T1000 (cell line): ENCODE results near the gene PWP2.
"Not testable (repeated sequence)": the region's sequence is repeated elsewhere in the genome, so short reads cannot be mapped to it uniquely, and the experiment has no call there.

Experiments
- DNase-seq: peaks from one replicate; lab custom pipeline; 2025; ENCODE audit warnings: mixed read lengths; lab: John Stamatoyannopoulos, UW

PWP2 gene

DNA sequence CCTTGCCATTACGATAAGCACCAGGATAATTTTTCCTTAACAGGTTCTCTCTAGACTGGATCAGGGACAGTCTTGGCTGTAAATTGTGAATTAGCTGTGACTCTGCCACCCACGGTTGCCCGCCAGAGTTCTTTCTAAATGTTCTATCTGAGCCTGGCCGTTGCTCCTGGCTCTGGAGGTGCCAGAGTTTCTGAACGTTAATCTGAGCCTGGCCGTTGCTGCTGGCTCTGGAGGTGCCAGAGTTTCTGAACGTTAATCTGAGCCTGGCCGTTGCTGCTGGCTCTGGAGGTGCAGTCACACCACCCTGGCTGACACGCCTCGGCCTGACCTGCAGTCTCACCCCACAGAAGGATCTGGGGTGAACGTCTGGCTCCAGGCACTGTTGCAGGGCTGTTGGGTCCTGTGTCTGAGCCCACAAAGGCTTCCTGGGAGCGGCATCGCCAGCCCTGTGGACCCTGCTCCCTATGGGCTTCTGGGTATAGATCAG, 56.0 kb downstream of the PWP2 start:
- not testable (repeated sequence) for DNase-seq

DNA sequence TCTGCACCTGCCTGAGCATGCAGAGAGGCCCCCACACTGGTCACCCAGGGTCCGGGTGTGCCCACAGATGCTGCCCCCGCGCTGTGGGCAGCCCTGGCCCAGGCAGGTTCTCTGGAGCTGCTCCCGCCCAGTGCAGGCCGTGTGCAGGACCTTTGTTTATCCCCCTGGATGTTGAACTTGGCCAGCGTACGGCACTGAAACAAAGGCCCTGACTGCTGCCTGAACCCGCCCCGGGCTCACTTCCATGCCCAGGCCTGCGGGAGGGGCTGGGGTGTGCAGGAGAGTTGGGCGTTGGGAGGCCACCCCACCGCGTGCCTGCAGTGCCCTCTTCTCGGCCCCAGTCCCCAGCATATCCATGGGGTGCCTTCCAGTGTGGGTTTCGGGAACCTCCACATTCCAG, 58.7 kb downstream of the PWP2 start:
- not testable (repeated sequence) for DNase-seq

DNA sequence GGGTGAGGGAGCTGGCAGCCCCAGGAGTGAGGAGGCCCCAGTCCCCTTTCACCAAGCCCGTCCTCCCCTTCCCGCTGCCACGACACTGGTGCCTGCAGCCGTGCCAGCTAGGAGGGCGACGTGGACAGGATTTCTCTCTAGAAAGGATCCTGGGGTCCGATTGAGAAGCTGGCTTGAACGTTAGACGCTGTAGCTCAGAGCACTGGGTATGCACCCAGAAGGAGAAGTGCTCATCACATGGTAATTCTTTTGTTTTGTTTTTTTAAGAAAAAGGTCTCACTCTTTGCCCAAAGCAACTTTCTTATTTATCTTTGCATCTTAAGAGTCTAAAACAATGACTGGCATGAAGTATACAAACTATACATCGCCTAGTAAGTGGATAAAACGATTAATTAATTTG, 60.3 kb downstream of the PWP2 start:
- not testable (repeated sequence) for DNase-seq

DNA sequence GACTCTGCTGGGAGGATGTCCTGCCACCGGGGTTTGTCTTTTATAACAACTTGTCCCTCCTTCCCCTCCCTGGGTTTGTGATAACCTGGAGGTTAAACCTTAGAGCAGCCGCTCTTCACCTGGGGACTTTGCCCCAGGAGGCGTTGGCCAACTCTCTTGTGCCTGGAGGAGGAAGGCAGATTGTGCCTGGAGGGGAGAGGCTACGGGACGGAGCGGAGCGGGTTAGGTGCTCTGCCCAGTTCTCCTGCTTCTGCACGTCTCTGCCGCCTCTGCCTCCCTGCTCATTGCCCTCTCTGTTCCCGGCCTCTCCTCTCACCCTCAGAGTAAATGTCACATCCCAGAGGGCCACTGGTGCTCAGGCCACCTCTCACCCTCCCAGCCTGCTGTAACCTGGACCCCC, 63.1 kb downstream of the PWP2 start:
- not testable (repeated sequence) for DNase-seq

DNA sequence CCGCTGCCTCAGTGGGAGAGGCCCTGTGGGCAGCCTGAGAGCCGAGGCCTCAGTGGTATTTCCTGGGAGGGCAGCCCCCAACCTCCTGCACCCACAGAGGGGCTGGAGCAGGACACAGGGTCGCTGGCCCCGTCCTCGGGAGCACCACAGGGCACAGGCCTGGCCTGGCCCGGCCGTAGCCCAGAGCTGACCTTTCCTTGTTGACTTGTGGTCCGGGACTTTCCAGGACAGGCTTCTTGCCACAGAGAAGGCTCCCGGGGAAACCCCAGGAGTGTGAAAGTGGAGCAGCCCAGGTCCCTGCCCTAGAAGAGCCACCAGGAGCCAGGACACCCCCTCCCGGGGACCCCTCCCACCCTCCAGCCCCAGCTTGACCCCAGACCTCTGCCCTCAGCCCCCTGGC, 63.7 kb downstream of the PWP2 start:
- not testable (repeated sequence) for DNase-seq

DNA sequence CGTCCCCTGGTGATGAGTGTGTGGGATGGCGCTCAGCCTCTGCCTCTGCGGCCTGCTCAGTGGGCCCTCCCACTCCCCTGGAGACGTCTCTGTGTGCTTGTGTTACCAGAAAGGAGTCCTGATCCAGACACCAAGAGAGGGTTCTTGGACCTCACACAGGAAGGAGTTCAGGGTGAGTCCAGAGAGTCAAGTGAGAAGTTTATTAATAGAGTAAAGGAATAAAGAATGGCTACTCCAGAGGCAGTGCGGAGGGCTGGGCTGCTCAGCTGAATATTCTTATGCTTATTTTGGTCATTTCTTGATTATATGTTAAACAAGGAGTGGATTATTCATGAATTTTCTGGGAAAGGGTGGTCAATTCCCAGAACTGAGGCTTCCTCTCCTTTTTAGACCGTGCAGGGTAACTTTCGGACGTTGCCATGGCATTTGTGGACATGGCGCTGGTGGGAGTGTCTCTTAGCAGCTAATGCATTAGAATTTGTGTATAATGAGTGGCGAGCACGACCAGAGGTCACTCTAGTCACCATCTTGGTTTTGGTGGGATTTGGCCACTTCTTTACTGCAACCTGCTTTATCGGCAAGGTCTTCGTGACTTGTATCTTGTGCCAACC, 64.9 kb downstream of the PWP2 start:
- not testable (repeated sequence) for DNase-seq

DNA sequence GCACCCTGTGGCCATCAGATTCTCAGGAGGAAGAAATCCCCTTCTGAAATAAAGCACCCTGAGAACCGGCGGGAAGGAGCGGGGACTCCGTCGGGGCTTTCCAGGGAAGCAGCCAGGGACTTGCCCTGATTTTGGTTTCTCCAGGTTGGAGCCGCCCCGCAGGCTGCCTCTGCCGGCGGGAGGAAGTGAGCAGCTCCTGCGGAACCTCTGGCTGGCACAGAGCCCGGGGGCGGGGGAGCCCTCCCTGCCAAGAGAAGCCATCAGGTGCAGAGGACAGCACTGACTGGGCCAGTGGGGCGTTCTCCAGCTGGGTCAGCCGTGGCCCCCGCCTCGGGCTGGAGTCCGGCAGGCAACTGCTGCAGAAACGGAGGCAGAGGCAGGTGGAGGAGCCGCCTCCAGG, 65.5 kb downstream of the PWP2 start:
- not testable (repeated sequence) for DNase-seq

DNA sequence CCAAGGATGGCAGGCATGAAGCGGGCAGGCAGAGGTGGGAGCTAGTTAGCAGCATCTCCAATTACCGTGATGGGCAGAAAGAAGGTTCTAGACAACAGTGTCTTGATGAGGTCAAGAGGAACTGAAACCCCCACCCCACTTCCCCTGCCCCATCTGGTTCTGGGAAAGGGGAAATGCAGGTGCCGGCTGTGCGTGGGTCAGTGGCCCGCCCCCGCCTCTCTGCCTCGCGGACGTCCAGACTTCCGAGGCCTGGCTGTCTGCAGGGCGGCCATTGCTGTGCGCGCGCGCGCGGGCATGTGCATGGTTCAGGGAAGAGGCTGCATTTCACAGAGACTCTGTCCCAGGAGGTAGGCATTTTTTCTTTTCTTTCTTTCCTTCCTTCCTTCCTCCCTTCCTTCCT, 68.0 kb downstream of the PWP2 start:
- DNase-seq, result not testable (repeated sequence)

DNA sequence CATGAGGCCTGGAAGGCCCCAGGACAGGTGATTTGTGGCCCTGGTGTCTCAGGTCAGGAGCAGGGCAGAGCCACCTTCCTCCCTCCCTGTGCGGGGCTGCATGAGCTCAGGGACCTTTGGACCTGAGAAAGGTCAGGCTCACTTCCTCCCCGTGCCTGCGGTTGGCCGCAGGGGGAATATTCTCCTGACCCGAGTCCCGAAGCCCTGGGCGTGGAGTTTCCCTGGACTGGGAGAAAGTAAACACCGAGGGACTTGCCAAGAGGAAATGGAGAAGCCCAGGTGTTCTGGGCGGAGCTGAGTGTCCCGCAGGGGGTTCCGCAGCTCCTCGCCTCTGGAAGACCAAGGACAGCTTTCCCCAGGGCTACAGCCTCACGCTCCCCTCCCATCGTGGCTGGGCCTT, 68.9 kb downstream of the PWP2 start:
- not testable (repeated sequence) for DNase-seq
